H9 (cell line): Measurements from ENCODE around the gene RPS26. TPM values are rescaled to one million over a fixed set of nuclear protein-coding genes. Genes with fewer than 3 reads are reported as not detected.

Source experiments
- DNase-seq: peaks from one replicate; pipeline ENCODE4 v3.0.0-alpha.2; 2017
- H2AFZ ChIP-seq: one replicate; pipeline ENCODE4 v1.6.1; 2013; ENCODE audit warnings: mild to moderate bottlenecking, low read length, control low read depth, moderate library complexity
- H2AK5ac ChIP-seq: 2 replicates; pipeline ENCODE4 v1.6.1; 2013; ENCODE audit warnings: low read length, control low read depth, mixed read lengths; ENCODE audit not compliant: insufficient read length
- H2BK120ac ChIP-seq: one replicate; pipeline ENCODE4 v1.6.1; 2013; ENCODE audit warnings: low read depth, mild to moderate bottlenecking, low read length, control low read depth, inconsistent platforms; ENCODE audit not compliant: poor library complexity, severe bottlenecking
- H2BK12ac ChIP-seq: 2 replicates; pipeline ENCODE4 v1.6.1; 2013; ENCODE audit warnings: low read length, control low read depth, mixed read lengths, low read depth; ENCODE audit not compliant: insufficient read length
- H2BK15ac ChIP-seq: 2 replicates; pipeline ENCODE4 v1.6.1; 2013; ENCODE audit warnings: low read depth, low read length, control low read depth
- H2BK20ac ChIP-seq: one replicate; pipeline ENCODE4 v1.6.1; 2013; ENCODE audit warnings: low read depth, mild to moderate bottlenecking, low read length, control low read depth, inconsistent platforms; ENCODE audit not compliant: poor library complexity, severe bottlenecking
- H2BK5ac ChIP-seq: 2 replicates; pipeline ENCODE4 v1.6.1; 2013; ENCODE audit warnings: low read length, control low read depth, mixed read lengths; ENCODE audit not compliant: insufficient read length
- H3K14ac ChIP-seq: 2 replicates; pipeline ENCODE4 v1.6.1; 2013; ENCODE audit warnings: low read length, control low read depth; ENCODE audit not compliant: insufficient read depth
- H3K18ac ChIP-seq: 2 replicates; pipeline ENCODE4 v1.6.1; 2013; ENCODE audit warnings: low read depth, mild to moderate bottlenecking, mixed read lengths, low read length, control low read depth; ENCODE audit not compliant: insufficient read length
- H3K23ac ChIP-seq: 2 replicates; pipeline ENCODE4 v1.6.1; 2013; ENCODE audit warnings: low read length, control low read depth, mixed read lengths, low read depth; ENCODE audit not compliant: insufficient read length
- H3K23me2 ChIP-seq: 2 replicates; pipeline ENCODE4 v1.6.1; 2013; ENCODE audit warnings: low read depth, mild to moderate bottlenecking, mixed read lengths, low read length, control low read depth; ENCODE audit not compliant: insufficient read length, poor library complexity, severe bottlenecking
- H3K27ac ChIP-seq: 2 replicates; pipeline ENCODE4 v1.5.1; 2013; ENCODE audit warnings: low read length, control low read depth, mixed read lengths, low read depth; ENCODE audit not compliant: insufficient read length
- H3K27me3 ChIP-seq: 2 replicates; pipeline ENCODE4 v1.6.1; 2013; ENCODE audit warnings: low read length, control low read depth, inconsistent platforms; ENCODE audit not compliant: insufficient read depth
- H3K4ac ChIP-seq: 2 replicates; pipeline ENCODE4 v1.6.1; 2013; ENCODE audit warnings: low read depth, mild to moderate bottlenecking, control low read depth, inconsistent platforms, low read length, moderate library complexity
- H3K4me1 ChIP-seq: 2 replicates; pipeline ENCODE4 v1.6.1; 2013; ENCODE audit warnings: low read length, control low read depth, inconsistent platforms; ENCODE audit not compliant: insufficient read depth
- H3K4me2 ChIP-seq: 2 replicates; pipeline ENCODE4 v1.6.1; 2013; ENCODE audit warnings: low read length, control low read depth, mixed read lengths; ENCODE audit not compliant: insufficient read length, insufficient read depth
- H3K56ac ChIP-seq: 2 replicates; pipeline ENCODE4 v1.6.1; 2013; ENCODE audit warnings: low read depth, mild to moderate bottlenecking, mixed read lengths, low read length, control low read depth; ENCODE audit not compliant: insufficient read length
- H3K79me1 ChIP-seq: 2 replicates; pipeline ENCODE4 v1.6.1; 2013; ENCODE audit warnings: low read depth, mild to moderate bottlenecking, moderate library complexity, low read length, control low read depth, inconsistent platforms; ENCODE audit not compliant: insufficient read depth, poor library complexity, severe bottlenecking
- H3K79me2 ChIP-seq: 2 replicates; pipeline ENCODE4 v1.6.1; 2013; ENCODE audit warnings: low read length, control low read depth, inconsistent platforms; ENCODE audit not compliant: insufficient read depth
- H3K9ac ChIP-seq: 2 replicates; pipeline ENCODE4 v1.6.1; 2013; ENCODE audit warnings: low read length, control low read depth, mixed read lengths; ENCODE audit not compliant: insufficient read length; ENCODE audit errors: extremely low read depth
- H3K9me3 ChIP-seq: one replicate; pipeline ENCODE4 v1.6.1; 2013; ENCODE audit warnings: low read depth, low read length, inconsistent platforms; ENCODE audit not compliant: control insufficient read depth
- H3T11ph ChIP-seq: one replicate; pipeline ENCODE4 v1.6.1; 2013; ENCODE audit warnings: mild to moderate bottlenecking, low read length, control low read depth, inconsistent platforms
- H4K20me1 ChIP-seq: one replicate; pipeline ENCODE4 v1.6.1; 2013; ENCODE audit not compliant: control insufficient read depth, insufficient read length, insufficient read depth
- H4K5ac ChIP-seq: 2 replicates; pipeline ENCODE4 v1.6.1; 2013; ENCODE audit warnings: low read depth, mild to moderate bottlenecking, mixed read lengths, low read length, control low read depth; ENCODE audit not compliant: insufficient read length
- H4K8ac ChIP-seq: replicated peaks from 2 replicates; pipeline ENCODE4 v1.6.1; 2013; ENCODE audit warnings: low read length, control low read depth, mixed read lengths, low read depth; ENCODE audit not compliant: insufficient read length
- H4K91ac ChIP-seq: 2 replicates; pipeline ENCODE4 v1.6.1; 2013; ENCODE audit warnings: low read depth, mild to moderate bottlenecking, moderate library complexity, mixed read lengths, low read length, control low read depth; ENCODE audit not compliant: insufficient read length
- H3K27ac Mint-ChIP-seq, 3 experiments: 2 replicates in 2 of 3; 3 replicates in 1 of 3; pipeline ENCODE4 v1.8.0; 2020 to 2021; ENCODE audit warnings: mixed read lengths in 3 of 3, mild to moderate bottlenecking in 1 of 3, moderate library complexity in 1 of 3
- H3K27me3 Mint-ChIP-seq: 2 replicates; pipeline ENCODE4 v1.8.0; 2021; ENCODE audit warnings: low read depth, mild to moderate bottlenecking, moderate library complexity, mixed read lengths
- H3K36me3 Mint-ChIP-seq, 3 experiments: 2 replicates in 2 of 3; 3 replicates in 1 of 3; pipeline ENCODE4 v1.8.0; 2020 to 2021; ENCODE audit warnings: low read depth in 3 of 3, mixed read lengths in 3 of 3; ENCODE audit not compliant: insufficient read depth in 1 of 3
- H3K4me1 Mint-ChIP-seq, 2 experiments: 2 replicates each; pipeline ENCODE4 v1.8.0; 2020; ENCODE audit warnings: mixed read lengths in 2 of 2
- H3K4me3 Mint-ChIP-seq, 2 experiments: 2 replicates in 1 of 2; 3 replicates in 1 of 2; pipeline ENCODE4 v1.8.0; 2020 to 2021; ENCODE audit warnings: mild to moderate bottlenecking in 2 of 2, mixed read lengths in 2 of 2, moderate library complexity in 1 of 2
- H3K9me3 Mint-ChIP-seq, 2 experiments: 2 replicates in 1 of 2; 3 replicates in 1 of 2; pipeline ENCODE4 v1.8.0; 2020; ENCODE audit warnings: mild to moderate bottlenecking in 2 of 2, mixed read lengths in 2 of 2, moderate library complexity in 1 of 2
- CTCF ChIP-seq: fragments of 200-600 bp; sonication (generic); conservative IDR thresholded peaks from 3 replicates; pipeline ENCODE4 v1.8.0; 2021; ENCODE audit warnings: antibody characterized with exemption, mild to moderate bottlenecking
- WGBS: extraction: QIAGEN DNeasy Blood & Tissue Kit; methylation state at CpG from one replicate; pipeline ENCODE4 v1.1.7; 2013; ENCODE audit warnings: missing lambda C conversion rate, low lambda C conversion rate, mixed read lengths; ENCODE audit not compliant: insufficient read length; ENCODE audit errors: extremely low coverage; 5-methylcytosine and 5-hydroxymethylcytosine counted together
- total RNA-seq: library from RNA; stranded (reverse); gene quantifications from 2 replicates; pipeline ENCODE4 v1.2.1, GENCODE V29; 2021

RPS26 gene
- total RNA-seq, 1 experiment from 2014 or later: 51.9 TPM

- Mint-ChIP-seq H3K4me3 (no peak overlapping the region), H3K27ac (0 out of 7 replicates have a peak overlapping the region, but pooled peaks of 1 of the 3 experiments have one; percentile 57), H3K27me3 (no peaks in the 10 kb centered on the region), H3K36me3 (peaks cover 41 to 50% (median 46%) of the 10 kb centered on the region in 3 experiments; a peak in 6 of 7 replicates), H3K9me3 (no peaks in the 10 kb centered on the region), H3K4me1 (peaks cover 6 to 11% of the 10 kb centered on the region in 2 experiments; a peak in 3 of 4 replicates)
- DNase-seq: no peak
- peaks cover 8% of the 10 kb centered on the region for H3K23me2 ChIP-seq
- no peak overlapping the region for H2AK5ac ChIP-seq
- H2BK120ac ChIP-seq: no peak overlapping the region
- H4K5ac ChIP-seq: no peak overlapping the region
- H3K79me1 ChIP-seq: no peaks in the 10 kb centered on the region
- H3K79me2 ChIP-seq: no peaks in the 10 kb centered on the region
- no peak overlapping the region for H3K14ac ChIP-seq
- H3K4me2 ChIP-seq: no peak overlapping the region
- no peak overlapping the region for H2AFZ ChIP-seq
- no peak overlapping the region for H3K23ac ChIP-seq
- no peak overlapping the region for H3K18ac ChIP-seq
- no peak overlapping the region for H4K8ac ChIP-seq
- no peaks in the 10 kb centered on the region for H4K20me1 ChIP-seq
- H2BK20ac ChIP-seq: no peak overlapping the region
- H3K4me1 ChIP-seq: no peaks in the 10 kb centered on the region
- no peak overlapping the region for H4K91ac ChIP-seq
- H3K9ac ChIP-seq: no peak overlapping the region
- TF ChIP-seq CTCF: no peak
- H2BK15ac ChIP-seq: no peak overlapping the region
- no peaks in the 10 kb centered on the region for H3K27me3 ChIP-seq
- whole genome bisulfite sequencing: no CpG with 5 or more reads among the region's 8 CpGs
- H2BK5ac ChIP-seq: no peak overlapping the region
- H3T11ph ChIP-seq: no peak overlapping the region
- H3K9me3 ChIP-seq: no peaks in the 10 kb centered on the region
- no peak overlapping the region for H2BK12ac ChIP-seq
- H3K4ac ChIP-seq: no peak overlapping the region
- H3K56ac ChIP-seq: no peak overlapping the region
- no peak overlapping the region for H3K27ac ChIP-seq
Measured at GRCh38 chr12:55995366-55995765, 46.4 kb upstream of the RPS26 start.
